GM19193 (cell line): ENCODE data around the gene TMSB15C.

Source experiments
- POLR2A ChIP-seq: IDR thresholded peaks from 4 replicates; pipeline ENCODE4 v1.6.1; 2011; ENCODE audit not compliant: insufficient read depth, insufficient read length; ENCODE audit errors: extremely low read depth

TMSB15C gene

GRCh38 chrX:104084534-104085277, 8.7 kb upstream of the TMSB15C start:
- TF ChIP-seq POLR2A = no peak

GRCh38 chrX:104084063-104084462, 8.0 kb upstream of the TMSB15C start:
- TF ChIP-seq POLR2A = no peak

- no peak for TF ChIP-seq POLR2A
These were observed 28.9 kb downstream of the TMSB15C start for GRCh38 chrX:104047171-104047570.

- TF ChIP-seq POLR2A = no peak
These were observed 30.4 kb downstream of the TMSB15C start for GRCh38 chrX:104045642-104046041.

- no peak for TF ChIP-seq POLR2A
These were observed 35.0 kb downstream of the TMSB15C start for GRCh38 chrX:104041003-104041402.

- TF ChIP-seq POLR2A = no peak
These were observed 36.1 kb downstream of the TMSB15C start, which contains the start of gene H2BW2 for GRCh38 chrX:104039689-104040505. TSS of gene H2BW2 (plus strand) at chrX:104039956. CDS start at chrX:104039995, 39 bp downstream.
